ENCODE data around the gene ADGRL1.

- TF ChIP-seq POLR2A (IDR thresholded peaks at IDR 0.05), result no peak
- TF ChIP-seq, protein P1, sequence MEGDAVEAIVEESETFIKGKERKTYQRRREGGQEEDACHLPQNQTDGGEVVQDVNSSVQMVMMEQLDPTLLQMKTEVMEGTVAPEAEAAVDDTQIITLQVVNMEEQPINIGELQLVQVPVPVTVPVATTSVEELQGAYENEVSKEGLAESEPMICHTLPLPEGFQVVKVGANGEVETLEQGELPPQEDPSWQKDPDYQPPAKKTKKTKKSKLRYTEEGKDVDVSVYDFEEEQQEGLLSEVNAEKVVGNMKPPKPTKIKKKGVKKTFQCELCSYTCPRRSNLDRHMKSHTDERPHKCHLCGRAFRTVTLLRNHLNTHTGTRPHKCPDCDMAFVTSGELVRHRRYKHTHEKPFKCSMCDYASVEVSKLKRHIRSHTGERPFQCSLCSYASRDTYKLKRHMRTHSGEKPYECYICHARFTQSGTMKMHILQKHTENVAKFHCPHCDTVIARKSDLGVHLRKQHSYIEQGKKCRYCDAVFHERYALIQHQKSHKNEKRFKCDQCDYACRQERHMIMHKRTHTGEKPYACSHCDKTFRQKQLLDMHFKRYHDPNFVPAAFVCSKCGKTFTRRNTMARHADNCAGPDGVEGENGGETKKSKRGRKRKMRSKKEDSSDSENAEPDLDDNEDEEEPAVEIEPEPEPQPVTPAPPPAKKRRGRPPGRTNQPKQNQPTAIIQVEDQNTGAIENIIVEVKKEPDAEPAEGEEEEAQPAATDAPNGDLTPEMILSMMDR (IDR thresholded peaks at IDR 0.05), result no peak
Measured at GRCh38 chr19:14237014-14237941, 31.3 kb upstream of the ADGRL1 start.

All from uterus (tissue), 2 donors.